Retinal pigment epithelial cell (primary cell): ENCODE results near the gene SV2C.

ENCODE experiments used
- DNase-seq: peaks from one replicate; pipeline ENCODE4 v3.0.0-alpha.2; 2010; ENCODE audit warnings: low read depth
- H3K4me3 ChIP-seq: 2 replicates; pipeline ENCODE4 v1.5.1; 2011; ENCODE audit warnings: mild to moderate bottlenecking, low read length, control low read depth, moderate library complexity
- TF ChIP-seq, protein P1 (sequence below): conservative IDR thresholded peaks from 2 replicates; pipeline ENCODE4 v1.5.1; 2011; ENCODE audit warnings: low read depth, low read length, control low read depth, inconsistent platforms

Gene SV2C

DNA sequence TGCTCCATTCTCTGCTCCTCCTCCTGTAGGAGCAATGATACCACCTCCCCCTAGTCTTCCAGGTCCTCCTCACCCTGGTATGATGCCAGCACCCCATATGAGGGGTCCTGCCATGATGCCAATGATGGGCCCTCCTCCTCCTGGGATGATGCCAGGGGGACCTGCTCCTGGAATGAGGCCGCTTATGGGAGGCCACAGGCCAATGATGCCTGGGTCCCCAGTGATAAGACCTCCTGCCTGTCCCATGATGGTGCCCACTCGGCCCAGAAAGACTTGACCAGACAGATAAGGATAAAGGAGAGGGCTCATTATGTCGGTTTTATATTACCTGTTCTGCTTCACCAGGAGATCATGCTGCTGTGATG lies 293.7 kb downstream of the SV2C start:
- DNase-seq: no peak
- TF ChIP-seq, protein P1, sequence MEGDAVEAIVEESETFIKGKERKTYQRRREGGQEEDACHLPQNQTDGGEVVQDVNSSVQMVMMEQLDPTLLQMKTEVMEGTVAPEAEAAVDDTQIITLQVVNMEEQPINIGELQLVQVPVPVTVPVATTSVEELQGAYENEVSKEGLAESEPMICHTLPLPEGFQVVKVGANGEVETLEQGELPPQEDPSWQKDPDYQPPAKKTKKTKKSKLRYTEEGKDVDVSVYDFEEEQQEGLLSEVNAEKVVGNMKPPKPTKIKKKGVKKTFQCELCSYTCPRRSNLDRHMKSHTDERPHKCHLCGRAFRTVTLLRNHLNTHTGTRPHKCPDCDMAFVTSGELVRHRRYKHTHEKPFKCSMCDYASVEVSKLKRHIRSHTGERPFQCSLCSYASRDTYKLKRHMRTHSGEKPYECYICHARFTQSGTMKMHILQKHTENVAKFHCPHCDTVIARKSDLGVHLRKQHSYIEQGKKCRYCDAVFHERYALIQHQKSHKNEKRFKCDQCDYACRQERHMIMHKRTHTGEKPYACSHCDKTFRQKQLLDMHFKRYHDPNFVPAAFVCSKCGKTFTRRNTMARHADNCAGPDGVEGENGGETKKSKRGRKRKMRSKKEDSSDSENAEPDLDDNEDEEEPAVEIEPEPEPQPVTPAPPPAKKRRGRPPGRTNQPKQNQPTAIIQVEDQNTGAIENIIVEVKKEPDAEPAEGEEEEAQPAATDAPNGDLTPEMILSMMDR: no peak
- no peak overlapping the region for H3K4me3 ChIP-seq

DNA sequence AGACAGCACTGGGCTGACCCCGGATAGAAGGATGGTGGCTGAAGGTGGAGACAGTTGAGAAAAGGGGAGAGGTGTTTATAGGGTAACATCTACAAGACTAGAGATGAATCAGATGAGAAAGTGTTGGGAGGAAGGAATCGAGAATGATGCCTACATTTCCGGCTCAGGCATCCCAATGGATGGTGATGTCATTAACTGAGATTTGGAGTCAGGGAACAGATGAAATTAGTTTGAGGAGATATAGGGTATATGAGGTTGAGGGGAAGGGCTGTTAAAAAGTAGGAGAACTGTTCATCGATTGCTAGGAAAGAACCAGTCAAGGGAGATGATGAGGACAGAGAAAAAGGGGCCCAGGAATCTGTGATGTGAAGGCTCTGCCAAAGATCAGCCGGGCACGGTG lies 295.2 kb downstream of the SV2C start:
- no peak overlapping the region for H3K4me3 ChIP-seq
- TF ChIP-seq, protein P1: no peak
- DNase-seq: no peak

DNA sequence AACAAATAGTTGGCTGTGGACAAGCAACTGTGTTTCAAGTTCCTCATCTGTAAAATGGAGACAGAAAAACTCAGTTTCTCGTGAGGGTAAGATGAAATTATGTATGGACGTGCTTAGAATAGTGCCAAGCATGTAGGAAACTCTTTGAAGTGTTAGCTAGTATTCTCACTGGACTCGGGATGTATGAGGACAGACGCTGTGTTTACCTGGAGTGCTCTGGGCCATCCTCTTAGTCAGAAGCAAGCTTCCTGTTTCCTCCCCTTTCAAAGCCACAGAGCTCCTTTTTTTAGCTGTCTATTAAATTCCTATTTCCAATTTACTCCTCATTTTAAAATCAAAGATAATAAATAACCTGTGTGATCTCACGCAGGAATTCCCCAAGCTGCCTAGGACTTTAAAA lies 296.1 kb downstream of the SV2C start:
- no peak overlapping the region for H3K4me3 ChIP-seq
- DNase-seq: no peak
- TF ChIP-seq, protein P1: no peak

DNA sequence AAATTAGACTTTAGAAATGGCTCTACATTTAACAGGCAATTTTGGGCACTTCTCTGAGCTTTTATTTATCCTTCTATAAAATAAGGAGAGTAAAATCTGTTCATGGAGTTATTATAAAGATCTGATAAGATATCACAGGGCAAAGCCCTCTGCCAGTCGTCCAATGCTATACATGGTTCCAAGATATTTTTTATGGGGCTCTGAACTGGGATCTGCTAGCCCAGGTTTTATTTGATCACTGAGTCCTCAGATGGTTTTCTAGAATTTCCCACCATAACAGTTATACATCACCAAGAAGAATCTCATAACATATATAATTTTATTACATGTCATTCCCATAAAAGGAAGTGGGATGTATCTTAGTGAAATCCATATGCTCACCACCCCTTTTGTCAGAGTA lies 296.7 kb downstream of the SV2C start:
- no peak for DNase-seq
- TF ChIP-seq, protein P1: no peak
- H3K4me3 ChIP-seq: no peak overlapping the region

DNA sequence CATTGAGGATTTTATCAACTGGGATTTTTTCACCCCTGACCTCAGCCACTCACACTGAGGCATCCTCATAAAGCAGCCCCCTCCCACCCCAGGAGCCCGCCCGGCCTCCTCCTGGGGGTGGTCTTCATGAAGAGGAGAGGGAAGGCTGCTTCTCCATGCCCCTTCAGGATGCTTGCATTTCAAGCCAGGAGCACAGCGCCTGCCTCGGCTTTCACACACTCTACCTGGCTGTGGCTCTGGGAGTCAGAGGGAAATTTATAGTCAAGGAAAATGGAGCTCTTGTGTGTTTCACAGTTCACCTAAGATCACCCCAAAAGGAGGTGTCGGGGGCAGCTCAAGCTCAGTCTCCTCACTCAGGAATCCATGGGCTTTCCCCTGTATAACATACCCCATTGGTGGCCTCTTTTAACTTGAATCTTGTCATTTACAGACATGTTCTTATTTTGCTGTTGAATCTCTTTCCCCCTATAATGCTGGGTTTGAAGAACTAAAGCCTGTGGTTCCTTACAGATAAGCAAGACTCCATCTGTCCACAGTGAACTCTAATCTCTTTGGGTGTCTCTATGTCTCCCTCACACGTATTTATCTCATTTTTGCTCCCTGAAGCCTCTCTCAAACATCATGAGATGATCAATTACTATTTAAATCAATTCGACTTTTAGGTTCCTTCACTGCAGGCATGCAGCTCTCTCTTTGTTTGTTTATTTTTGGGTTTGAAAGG lies 297.3 kb downstream of the SV2C start:
- DNase-seq: no peak
- TF ChIP-seq, protein P1: no peak
- no peak overlapping the region for H3K4me3 ChIP-seq

DNA sequence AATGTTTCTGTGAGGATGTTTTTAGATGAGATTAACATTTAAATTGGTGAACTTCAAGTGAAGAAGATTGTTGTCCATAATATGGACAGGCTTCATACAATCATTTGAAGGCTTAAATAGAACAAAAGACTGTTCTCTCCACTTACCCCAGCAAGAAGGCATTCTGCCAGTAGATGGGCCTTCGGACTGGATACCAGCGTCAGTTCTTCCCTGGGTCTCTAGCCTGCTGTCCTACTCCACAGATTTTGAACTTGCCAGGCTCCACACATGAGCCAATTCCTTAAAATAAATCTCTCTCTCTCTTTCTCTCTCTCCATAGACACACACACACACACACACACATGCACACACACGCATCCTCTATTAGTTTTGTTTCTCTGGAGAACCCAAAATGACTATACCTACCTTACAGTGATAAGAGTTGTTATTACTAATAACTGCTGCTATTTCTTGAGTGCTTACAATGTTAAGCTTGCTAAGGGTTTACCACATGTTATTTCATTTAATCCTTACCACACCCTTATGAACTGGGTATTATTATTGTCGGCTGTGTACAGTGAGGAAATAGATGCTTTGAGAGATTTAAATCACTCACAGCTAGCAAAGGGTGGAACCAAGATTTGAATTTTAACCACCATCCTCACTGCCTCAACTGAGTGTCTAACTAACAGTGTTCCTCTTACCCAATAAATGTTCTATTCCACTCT lies 300.1 kb downstream of the SV2C start:
- no peak overlapping the region for H3K4me3 ChIP-seq
- TF ChIP-seq, protein P1: no peak
- DNase-seq: no peak

DNA sequence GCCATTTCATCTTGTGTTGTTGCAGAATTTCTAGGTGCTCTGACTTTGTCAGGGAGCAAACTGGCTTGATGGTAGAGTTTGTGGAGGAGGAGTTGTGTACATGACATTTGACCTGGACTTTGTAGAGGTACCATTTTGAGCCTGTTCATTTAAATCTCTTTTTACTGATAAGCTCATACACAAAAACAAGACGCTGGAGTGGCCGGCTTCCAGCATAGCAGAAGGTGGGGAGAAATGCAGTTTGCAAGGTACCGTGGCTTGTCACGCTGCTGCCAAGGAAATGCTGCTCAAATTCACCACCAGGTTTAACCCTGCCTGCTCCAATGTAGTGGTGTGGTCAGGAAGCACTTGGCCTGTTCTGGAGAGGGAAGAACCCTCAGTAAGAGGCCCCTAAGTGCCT lies 301.0 kb downstream of the SV2C start:
- no peak overlapping the region for H3K4me3 ChIP-seq
- TF ChIP-seq, protein P1: no peak
- DNase-seq: no peak
